ENCODE data around the gene TTLL12. TPM values are rescaled to one million over a fixed set of nuclear protein-coding genes. Genes with fewer than 3 reads are reported as not detected.

TTLL12 gene
- total RNA-seq = 28.6 and 31.1 TPM in 2 replicates

GRCh38 chr22:43186272-43187170, at the start of gene TTLL12:
Gene TTLL12, minus strand, starts transcription at chr22:43187134. Its CDS starts 65 bp downstream, at chr22:43187069.

DNA sequence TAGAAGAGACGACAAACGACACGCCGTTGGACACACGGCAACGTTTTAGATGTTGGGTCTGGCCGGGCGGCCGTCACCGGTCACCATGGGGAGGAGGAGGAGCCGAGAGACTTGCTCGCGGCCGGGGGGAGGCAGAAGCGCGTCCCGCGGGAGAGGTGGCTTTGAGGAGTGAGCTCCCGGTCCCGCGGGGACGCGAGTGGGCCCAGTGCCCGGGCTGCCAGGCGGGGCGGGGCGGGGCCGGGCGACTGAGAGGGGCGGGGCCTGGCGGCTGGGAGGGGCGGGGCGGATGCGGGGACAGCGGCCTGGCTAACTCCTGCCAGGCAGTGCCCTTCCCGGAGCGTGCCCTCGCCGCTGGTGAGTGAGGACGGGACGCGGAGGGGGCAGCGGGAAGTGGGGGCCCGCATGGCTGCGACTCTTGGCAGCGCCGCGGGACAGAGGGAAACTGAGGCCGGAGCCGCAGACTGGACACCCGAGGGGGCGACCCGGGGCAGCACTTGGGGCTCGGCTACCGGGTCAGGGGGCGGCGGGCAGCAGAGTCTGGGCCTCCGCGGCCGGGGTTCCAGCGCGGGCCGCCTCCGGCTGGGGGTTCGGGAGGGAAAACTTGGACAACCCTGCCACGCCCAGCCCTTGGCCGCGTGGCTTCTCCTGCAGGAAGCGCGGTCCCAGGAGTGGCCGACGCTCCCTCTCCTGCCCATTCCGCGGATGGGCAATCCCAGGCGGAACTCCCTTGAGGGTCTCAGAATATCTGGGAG, 35.5 kb downstream of the TTLL12 start, which contains the start of gene TSPO:
TSPO (plus strand) TSS at position 309 of the 752 bp plus-strand sequence. CDS start 7,680 bp downstream, outside the sequence.

DNA sequence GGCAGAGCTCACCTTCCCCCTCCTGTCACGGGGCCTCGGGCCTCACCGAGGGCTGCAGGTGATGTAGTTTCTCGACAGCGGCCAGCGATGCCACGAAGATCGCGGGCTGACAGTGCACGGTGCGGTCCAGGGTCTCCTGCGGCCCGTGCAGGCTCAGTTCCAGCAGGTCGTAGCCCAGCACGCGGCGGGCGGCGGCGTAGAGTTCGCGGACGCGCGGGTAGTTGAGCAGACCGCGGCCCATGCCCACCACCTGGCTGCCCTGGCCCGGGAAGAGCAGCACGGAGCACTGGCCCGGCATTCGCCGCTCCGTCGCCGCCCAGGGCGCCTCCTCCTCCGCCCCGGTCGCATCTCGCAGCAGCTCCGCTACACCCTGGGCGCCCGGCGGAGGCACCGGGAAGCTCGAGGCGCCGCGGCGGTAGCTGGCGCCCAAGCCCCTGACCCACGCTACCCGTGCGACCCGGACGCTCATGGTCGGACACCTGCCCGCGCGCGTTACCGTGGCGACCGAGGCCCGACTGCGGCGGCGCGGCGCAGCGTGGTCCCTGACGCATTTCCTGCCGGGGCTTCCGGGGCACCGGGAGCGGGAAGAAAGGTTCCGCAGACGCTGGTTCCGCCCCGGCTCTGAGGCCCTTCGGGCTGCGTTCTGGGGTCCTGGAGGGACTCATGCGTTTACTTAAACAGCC, 43.9 kb downstream of the TTLL12 start, which contains the start of gene MCAT:
MCAT (minus strand) TSS at position 519 of the 683 bp plus-strand sequence; CDS start at position 469, 50 bp downstream.

Other genes with a start within 250 kb of the TTLL12 start
- 54.4 and 60.3 TPM in 2 replicates for gene PACSIN2, start 172.0 kb downstream of the TTLL12 start, total RNA-seq
- 5.8 and 9.6 TPM in 2 replicates for gene TTLL1, start 97.7 kb downstream of the TTLL12 start, total RNA-seq
- gene BIK, start 76.4 kb downstream of the TTLL12 start, total RNA-seq = not detected in 2 replicates
- gene MCAT, start 43.7 kb downstream of the TTLL12 start, total RNA-seq = 15.2 and 16.3 TPM in 2 replicates
- gene TSPO, start 35.6 kb downstream of the TTLL12 start, total RNA-seq = 253 and 427 TPM in 2 replicates
- gene SCUBE1, start 156.2 kb upstream of the TTLL12 start, total RNA-seq = not detected in 2 replicates
- gene MPPED1, start 224.9 kb upstream of the TTLL12 start, total RNA-seq = not detected in 2 replicates

Measured in uterine smooth muscle cell (primary cell).